ENCODE data around the gene GRAMD2B. TPM values are rescaled to one million over a fixed set of nuclear protein-coding genes. Genes with fewer than 3 reads are reported as not detected.

The GRAMD2B gene
- total and polyA plus RNA-seq, 2 of the 8 experiments (the other 6 are each of a cell fraction or from before 2014, with no cell fraction given) = 6.4 to 9.4 TPM

DNA sequence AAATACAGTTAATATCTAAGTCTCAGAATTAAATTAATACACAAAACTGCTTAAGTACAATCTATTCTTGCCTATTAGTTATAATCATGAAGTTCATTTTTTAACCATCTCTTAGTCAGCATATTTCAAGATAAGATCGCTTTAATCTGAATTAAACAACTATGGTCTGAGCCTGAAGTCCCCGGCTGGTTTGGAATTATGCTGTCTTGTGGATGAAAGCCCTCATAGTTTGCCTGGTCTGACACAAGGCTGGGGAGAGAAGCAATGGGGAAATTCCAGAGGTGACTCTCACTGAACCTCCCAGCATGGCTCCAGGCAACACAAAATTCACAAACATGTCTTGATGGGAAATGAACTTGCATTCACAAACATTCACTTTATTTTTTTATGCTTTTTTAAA, 28.0 kb upstream of the GRAMD2B start (continued):
- no peak for TF ChIP-seq HDAC2 (IDR thresholded peaks at IDR 0.05; ENCODE audit: borderline replicate concordance in 1 of 2, low read depth in 2 of 2, low read length in 2 of 2)
- TF ChIP-seq EGR1 (IDR thresholded peaks at IDR 0.05; ENCODE audit: borderline replicate concordance, low read depth, low read length) = no peak
- no peak for TF ChIP-seq SAP30 (IDR thresholded peaks at IDR 0.05; ENCODE audit: insufficient read depth, insufficient replicate concordance, low read length)
- no peak for TF ChIP-seq CHD7 (IDR thresholded peaks at IDR 0.05; ENCODE audit: insufficient replicate concordance, low read length)
- no peak for TF ChIP-seq GABPA (IDR thresholded peaks at IDR 0.05; ENCODE audit: borderline replicate concordance, insufficient read depth, low read length)
- TF ChIP-seq TAF1 (IDR thresholded peaks at IDR 0.05; ENCODE audit: low read depth, low read length) = no peak

Measured in H1 (cell line).